Tibial nerve (tissue), 4 donors: Measurements from ENCODE around the gene CFI. TPM values are rescaled to one million over a fixed set of nuclear protein-coding genes. Genes with fewer than 3 reads are reported as not detected.

Experiments used
- DNase-seq, 2 donors: peaks; one replicate each; pipeline ENCODE4 v3.0.0-alpha.2; 2019; ENCODE audit warnings: low spot score in 2 of 2
- H3K27ac ChIP-seq, 4 donors: fragments of 200-600 bp; sonication (generic) in 3 of 4; one replicate each; pipeline ENCODE4 v1.5.1; 2017 to 2019; ENCODE audit warnings: mild to moderate bottlenecking in 1 of 4
- H3K27me3 ChIP-seq, 2 donors: fragments of 200-600 bp; sonication (generic) in 1 of 2; one replicate each; pipeline versions ENCODE4 v1.5.1 to v1.6.0; 2017 to 2019
- H3K36me3 ChIP-seq, 3 donors: fragments of 200-600 bp; sonication (generic); one replicate each; pipeline ENCODE4 v1.5.1; 2018 to 2019
- H3K4me1 ChIP-seq, 4 donors: fragments of 200-600 bp; sonication (generic) in 3 of 4; one replicate each; pipeline ENCODE4 v1.5.1; 2017 to 2019
- H3K4me3 ChIP-seq, 4 donors: fragments of 200-600 bp; sonication (generic) in 3 of 4; one replicate each; pipeline ENCODE4 v1.5.1; 2017 to 2019; ENCODE audit warnings: mild to moderate bottlenecking in 1 of 4, moderate library complexity in 1 of 4
- H3K9me3 ChIP-seq, 4 donors: fragments of 200-600 bp; sonication (generic) in 3 of 4; one replicate each; pipeline ENCODE4 v1.5.1; 2017 to 2019
- CTCF ChIP-seq, 5 experiments: fragments of 200-600 bp in 3 of 5; fragments of 450-650 bp in 2 of 5; sonication (generic) in 3 of 5; IDR thresholded peaks; one replicate each; pipeline ENCODE4 v1.5.1; 2016 to 2019; ENCODE audit warnings: antibody characterized with exemption in 5 of 5, mild to moderate bottlenecking in 3 of 5, moderate library complexity in 2 of 5
- EP300 ChIP-seq, 2 donors: sonication (generic); formaldehyde crosslinking; IDR thresholded peaks; one replicate each; pipeline ENCODE4 v1.6.1; 2017; ENCODE audit warnings: antibody characterized with exemption in 2 of 2, mild to moderate bottlenecking in 1 of 2
- POLR2A ChIP-seq, 2 donors: fragments of 450-650 bp; IDR thresholded peaks; one replicate each; pipeline ENCODE4 v1.6.1; 2017; ENCODE audit warnings: antibody characterized with exemption in 2 of 2, mild to moderate bottlenecking in 2 of 2, moderate library complexity in 2 of 2
- WGBS, 2 donors: methylation state at CpG; one replicate each; pipeline ENCODE4 v1.1.5; 2018; 5-methylcytosine and 5-hydroxymethylcytosine counted together
- total RNA-seq, 4 donors: library from RNA; depleted of rRNA; stranded (reverse); fragments of >200 nt; gene quantifications; one replicate each; pipeline ENCODE4 v1.1.0, GENCODE V29; 2016

CFI gene
- total RNA-seq, 4 donors from 2014 or later, result 23.7 to 34.3 (median 26.6) TPM

DNA sequence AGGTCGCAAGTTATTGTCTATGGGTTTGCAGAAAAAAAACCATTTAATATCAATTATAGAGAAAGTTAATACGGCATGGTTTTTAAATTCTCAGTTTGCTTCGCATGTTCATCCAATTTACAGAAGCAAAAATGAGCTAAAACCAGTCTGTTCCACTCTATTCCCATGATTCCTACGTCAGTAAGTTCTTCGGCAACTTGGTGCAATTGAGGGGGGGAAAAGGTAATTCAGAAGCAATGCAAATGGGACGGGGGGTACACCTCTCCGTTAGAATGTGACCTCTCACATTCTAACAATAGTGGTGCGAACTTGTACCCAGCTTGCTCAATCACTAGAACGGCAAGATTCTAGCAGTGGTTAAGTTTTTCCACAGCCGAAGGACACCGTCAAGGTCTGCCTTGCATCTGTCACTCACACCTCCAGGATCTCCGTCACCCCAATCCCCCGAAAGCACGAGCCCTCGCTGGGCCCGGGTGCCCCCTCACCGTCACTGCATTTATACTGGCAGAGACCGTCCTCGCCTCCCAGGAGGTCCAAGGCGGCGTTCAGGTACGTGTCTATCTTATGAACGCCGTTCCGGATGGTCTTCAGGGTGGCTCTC lies 72.6 kb downstream of the CFI start:
- Histone ChIP-seq H3K4me1 (peaks cover 0 to 20% (median 12%) of the 10 kb centered on the region in 4 donors), H3K4me3 (peak overlapping the region; percentile 73 to 99 (median 88)), H3K27me3 (no peaks in the 10 kb centered on the region), H3K36me3 (no peaks in the 10 kb centered on the region), H3K9me3 (no peaks in the 10 kb centered on the region), H3K27ac (peak overlapping the region in 3 of 4 donors; percentile 72 to 89 (median 82))
- 3% methylated on average over 20 to 25 of the region's 25 CpGs for WGBS, 2 donors
- no peak for TF ChIP-seq CTCF (IDR thresholded peaks at IDR 0.05)
- no peak for TF ChIP-seq EP300 (IDR thresholded peaks at IDR 0.05)
- TF ChIP-seq POLR2A (IDR thresholded peaks at IDR 0.05), result no peak
- no peak for DNase-seq

DNA sequence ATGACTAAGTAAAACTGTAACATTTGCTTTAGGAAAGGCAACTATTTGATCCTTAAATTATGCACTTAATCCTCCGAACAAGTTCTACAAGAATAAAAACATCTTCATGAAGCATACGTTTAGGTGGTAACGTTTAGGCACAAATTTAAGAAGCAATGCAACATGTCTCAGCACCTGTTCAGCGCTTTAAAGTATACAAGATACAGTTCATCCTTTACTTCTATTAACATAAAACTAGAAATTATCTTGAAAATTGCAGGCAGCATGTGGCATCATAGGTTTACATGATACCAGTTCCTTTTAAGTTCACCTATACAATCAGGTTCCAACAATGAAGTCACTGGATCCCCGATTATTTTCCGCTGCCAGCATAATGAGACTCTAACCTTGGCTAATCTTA lies 73.4 kb downstream of the CFI start:
- TF ChIP-seq POLR2A (IDR thresholded peaks at IDR 0.05) (no peak), CTCF (IDR thresholded peaks at IDR 0.05) (no peak), EP300 (IDR thresholded peaks at IDR 0.05) (no peak)
- H3K36me3 ChIP-seq, result no peaks in the 10 kb centered on the region
- H3K27me3 ChIP-seq, result no peaks in the 10 kb centered on the region
- WGBS, 2 donors, result 80 to 85% methylated on average over 6 of the region's 6 CpGs
- peak overlapping the region in 1 of 4 donors; percentile 83 for H3K4me3 ChIP-seq
- no peak overlapping the region for H3K27ac ChIP-seq
- no peaks in the 10 kb centered on the region for H3K9me3 ChIP-seq
- DNase-seq, result no peak
- H3K4me1 ChIP-seq, result peaks cover 0 to 20% (median 12%) of the 10 kb centered on the region in 4 donors

GRCh38 chr4:109723110-109723509 lies 78.7 kb downstream of the CFI start:
- no peaks in the 10 kb centered on the region for H3K9me3 ChIP-seq
- no peak for DNase-seq
- H3K27ac ChIP-seq, result no peak overlapping the region
- H3K36me3 ChIP-seq, result no peaks in the 10 kb centered on the region
- no peak for TF ChIP-seq EP300 (IDR thresholded peaks at IDR 0.05)
- TF ChIP-seq POLR2A (IDR thresholded peaks at IDR 0.05), result no peak
- TF ChIP-seq CTCF (IDR thresholded peaks at IDR 0.05), result no peak
- H3K4me3 ChIP-seq, result no peak overlapping the region
- 86 to 87% methylated on average over 2 of the region's 2 CpGs for WGBS, 2 donors
- H3K4me1 ChIP-seq, result peaks cover 0 to 2% (median 0%) of the 10 kb centered on the region in 4 donors
- no peaks in the 10 kb centered on the region for H3K27me3 ChIP-seq

GRCh38 chr4:109722357-109722756 lies 79.4 kb downstream of the CFI start:
- Histone ChIP-seq H3K36me3 (peaks cover 0 to 5% (median 0%) of the 10 kb centered on the region in 3 donors), H3K27ac (no peak overlapping the region), H3K4me1 (no peaks in the 10 kb centered on the region), H3K4me3 (no peak overlapping the region), H3K27me3 (no peaks in the 10 kb centered on the region), H3K9me3 (no peaks in the 10 kb centered on the region)
- DNase-seq, result no peak
- TF ChIP-seq POLR2A (IDR thresholded peaks at IDR 0.05) (no peak), EP300 (IDR thresholded peaks at IDR 0.05) (no peak), CTCF (IDR thresholded peaks at IDR 0.05) (no peak)

GRCh38 chr4:109721033-109721432 lies 80.8 kb downstream of the CFI start:
- H3K9me3 ChIP-seq, result no peaks in the 10 kb centered on the region
- H3K36me3 ChIP-seq, result peaks cover 0 to 18% (median 0%) of the 10 kb centered on the region in 3 donors
- no peak for DNase-seq
- H3K27ac ChIP-seq, result no peak overlapping the region
- no peaks in the 10 kb centered on the region for H3K4me1 ChIP-seq
- H3K4me3 ChIP-seq, result no peak overlapping the region
- WGBS, 2 donors, result 95 to 96% methylated on average over 7 of the region's 7 CpGs
- H3K27me3 ChIP-seq, result no peaks in the 10 kb centered on the region
- TF ChIP-seq POLR2A (IDR thresholded peaks at IDR 0.05) (no peak), CTCF (IDR thresholded peaks at IDR 0.05) (no peak), EP300 (IDR thresholded peaks at IDR 0.05) (no peak)
